ENCODE data around the gene CLASP1. TPM values are rescaled to one million over a fixed set of nuclear protein-coding genes. Genes with fewer than 3 reads are reported as not detected.
A peak's percentile ranks its signal among the peaks of the same experiment; 100 is the strongest.

The CLASP1 gene
- total RNA-seq, 1 experiment from 2014 or later = 45.9 TPM

DNA sequence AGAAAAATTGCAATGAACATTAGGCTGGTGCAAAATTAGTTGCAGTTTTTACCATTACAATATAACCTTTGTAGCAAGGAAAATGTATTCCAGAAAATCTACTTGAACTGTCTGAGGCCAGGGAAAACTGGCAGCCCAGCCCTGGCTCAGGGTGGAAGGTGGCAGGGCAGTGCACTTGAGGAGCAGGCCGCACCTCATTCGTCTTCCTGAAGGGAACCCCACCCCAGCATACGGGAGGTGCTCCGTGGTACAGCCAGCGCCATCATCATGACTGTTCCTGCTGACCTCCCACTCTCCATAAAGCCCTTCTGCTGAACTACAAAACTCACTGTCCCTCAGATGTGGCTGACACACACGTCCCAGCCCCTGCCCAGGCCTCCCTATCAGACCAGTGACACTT, 298.4 kb downstream of the CLASP1 start:
- H4K5ac ChIP-seq (ENCODE audit: insufficient read length, low read depth, low read length) = no peak overlapping the region
- H2BK12ac ChIP-seq (ENCODE audit: insufficient read length, low read depth, low read length) = no peak overlapping the region
- Mint-ChIP-seq H3K27me3 (ENCODE audit: low read depth) (no peaks in the 10 kb centered on the region), H3K9me3 (no peaks in the 10 kb centered on the region), H3K4me3 (no peak overlapping the region; a peak in 1 of 5 replicates), H3K4me1 (no peaks in the 10 kb centered on the region), H3K27ac (0 out of 7 replicates have a peak overlapping the region, but pooled peaks of 1 of the 3 experiments have one; percentile 9), H3K36me3 (ENCODE audit: insufficient read depth in 1 of 3, low read depth in 3 of 3) (peaks cover 24 to 81% (median 68%) of the 10 kb centered on the region in 3 experiments; a peak in 6 of 7 replicates)
- H2BK20ac ChIP-seq (ENCODE audit: low read depth, low read length, poor library complexity, severe bottlenecking) = no peak overlapping the region
- H4K8ac ChIP-seq (replicated peaks; ENCODE audit: insufficient read length, low read depth, low read length) = no peak overlapping the region
- no peaks in the 10 kb centered on the region for H4K20me1 ChIP-seq (ENCODE audit: control insufficient read depth, insufficient read depth, insufficient read length)
- H2BK5ac ChIP-seq (ENCODE audit: insufficient read length, low read length) = no peak overlapping the region
- no peak for DNase-seq
- H3K4me2 ChIP-seq (ENCODE audit: insufficient read depth, insufficient read length, low read length) = no peak overlapping the region
- H3K4me1 ChIP-seq (ENCODE audit: insufficient read depth, low read length) = no peaks in the 10 kb centered on the region
- no CpG with 5 or more reads among the region's 6 CpGs for WGBS (ENCODE audit: extremely low coverage, insufficient read length, low lambda C conversion rate)
- no peak overlapping the region for H4K91ac ChIP-seq (ENCODE audit: insufficient read length, low read depth, low read length)
- TF ChIP-seq CTCF (conservative IDR thresholded peaks at IDR 0.05) = no peak
- no peak overlapping the region for H2AFZ ChIP-seq (ENCODE audit: low read length)
- no peaks in the 10 kb centered on the region for H3K27me3 ChIP-seq (ENCODE audit: insufficient read depth, low read length)
- no peak overlapping the region for H3T11ph ChIP-seq (ENCODE audit: low read length)
- H2BK120ac ChIP-seq (ENCODE audit: low read depth, low read length, poor library complexity, severe bottlenecking) = no peak overlapping the region
- H3K79me1 ChIP-seq (ENCODE audit: insufficient read depth, low read depth, low read length, poor library complexity, severe bottlenecking) = no peaks in the 10 kb centered on the region
- no peak overlapping the region for H3K9ac ChIP-seq (ENCODE audit: extremely low read depth, insufficient read length, low read length)
- no peak overlapping the region for H2AK5ac ChIP-seq (ENCODE audit: insufficient read length, low read length)
- no peaks in the 10 kb centered on the region for H3K23me2 ChIP-seq (ENCODE audit: insufficient read length, low read depth, low read length, poor library complexity, severe bottlenecking)
- no peak overlapping the region for H3K56ac ChIP-seq (ENCODE audit: insufficient read length, low read depth, low read length)
- H3K9me3 ChIP-seq (ENCODE audit: control insufficient read depth, low read depth, low read length) = no peaks in the 10 kb centered on the region
- no peak overlapping the region for H3K27ac ChIP-seq (ENCODE audit: insufficient read length, low read depth, low read length)
- no peak overlapping the region for H3K4ac ChIP-seq (ENCODE audit: low read depth, low read length)
- no peaks in the 10 kb centered on the region for H3K79me2 ChIP-seq (ENCODE audit: insufficient read depth, low read length)
- H3K14ac ChIP-seq (ENCODE audit: insufficient read depth, low read length) = no peak overlapping the region
- H3K23ac ChIP-seq (ENCODE audit: insufficient read length, low read depth, low read length) = no peak overlapping the region
- no peak overlapping the region for H3K18ac ChIP-seq (ENCODE audit: insufficient read length, low read depth, low read length)
- no peak overlapping the region for H2BK15ac ChIP-seq (ENCODE audit: low read depth, low read length)

Data from H9 (cell line).